ENCODE results near the gene GABRG3. TPM values are rescaled to one million over a fixed set of nuclear protein-coding genes. Genes with fewer than 3 reads are reported as not detected.

The GABRG3 gene
- total and polyA plus RNA-seq, 4 donors: 0.02 to 0.19 TPM; not detected in 2

- Histone ChIP-seq H3K4me1 (ENCODE audit: control insufficient read depth in 4 of 4, insufficient read depth in 4 of 4, low read length in 3 of 4) (no peaks in the 10 kb centered on the region), H3K9ac (ENCODE audit: low read depth in 1 of 2, low read length in 2 of 2) (no peak overlapping the region), H3K27me3 (ENCODE audit: control insufficient read depth in 4 of 4, insufficient read depth in 4 of 4, low read length in 3 of 4) (no peaks in the 10 kb centered on the region), H3K27ac (ENCODE audit: low read depth in 1 of 2, low read length in 2 of 2) (no peak overlapping the region), H3K36me3 (ENCODE audit: control insufficient read depth in 4 of 4, insufficient read depth in 3 of 4, low read depth in 1 of 4, low read length in 3 of 4) (no peaks in the 10 kb centered on the region), H3K4me3 (ENCODE audit: low read depth in 1 of 3, low read length in 3 of 3) (no peak overlapping the region), H3K9me3 (ENCODE audit: control insufficient read depth in 4 of 4, low read length in 3 of 4) (peaks cover 0 to 2% (median 0%) of the 10 kb centered on the region in 4 donors)
- TF ChIP-seq SP1 (IDR thresholded peaks at IDR 0.05): no peak
- no peak for TF ChIP-seq ZBTB33 (IDR thresholded peaks at IDR 0.05)
- no peak for TF ChIP-seq YY1 (IDR thresholded peaks at IDR 0.05)
- no peak for TF ChIP-seq EGR1 (IDR thresholded peaks at IDR 0.05; ENCODE audit: low read depth in 2 of 2)
- no peak for TF ChIP-seq FOXA1 (IDR thresholded peaks at IDR 0.05)
- no peak for TF ChIP-seq RXRA (IDR thresholded peaks at IDR 0.05)
- TF ChIP-seq NR2F2 (IDR thresholded peaks at IDR 0.05): no peak
- TF ChIP-seq RAD21 (IDR thresholded peaks at IDR 0.05): no peak
- TF ChIP-seq HNF4G (IDR thresholded peaks at IDR 0.05): no peak
- TF ChIP-seq REST (IDR thresholded peaks at IDR 0.05): no peak
- no peak for TF ChIP-seq JUND (IDR thresholded peaks at IDR 0.05)
- no peak for TF ChIP-seq HNF4A (conservative IDR thresholded peaks at IDR 0.05)
- no peak for TF ChIP-seq ATF3 (IDR thresholded peaks at IDR 0.05)
- no peak for TF ChIP-seq CTCF (IDR thresholded peaks at IDR 0.05; ENCODE audit: low read depth, low read length, missing input control)
- TF ChIP-seq FOXA2 (IDR thresholded peaks at IDR 0.05): no peak
- no peak for TF ChIP-seq TAF1 (conservative IDR thresholded peaks at IDR 0.05)
- no peak for TF ChIP-seq MAX (IDR thresholded peaks at IDR 0.05)
- whole genome bisulfite sequencing: 89% methylated on average over 5 of the region's 5 CpGs
- DNase-seq (ENCODE audit: low spot score): no peak
Observed at GRCh38 chr15:27480141-27480530, 509.2 kb downstream of the GABRG3 start.

- Histone ChIP-seq H3K4me3 (ENCODE audit: low read depth in 1 of 3, low read length in 3 of 3) (no peak overlapping the region), H3K9ac (ENCODE audit: low read depth in 1 of 2, low read length in 2 of 2) (no peak overlapping the region), H3K27ac (ENCODE audit: low read depth in 1 of 2, low read length in 2 of 2) (no peak overlapping the region), H3K36me3 (ENCODE audit: control insufficient read depth in 4 of 4, insufficient read depth in 3 of 4, low read depth in 1 of 4, low read length in 3 of 4) (no peaks in the 10 kb centered on the region), H3K27me3 (ENCODE audit: control insufficient read depth in 4 of 4, insufficient read depth in 4 of 4, low read length in 3 of 4) (no peaks in the 10 kb centered on the region), H3K9me3 (ENCODE audit: control insufficient read depth in 4 of 4, low read length in 3 of 4) (peaks cover 0 to 2% (median 0%) of the 10 kb centered on the region in 4 donors), H3K4me1 (ENCODE audit: control insufficient read depth in 4 of 4, insufficient read depth in 4 of 4, low read length in 3 of 4) (no peaks in the 10 kb centered on the region)
- 73% methylated on average over 3 of the region's 3 CpGs for WGBS
- TF ChIP-seq ZBTB33 (IDR thresholded peaks at IDR 0.05): no peak
- no peak for TF ChIP-seq RAD21 (IDR thresholded peaks at IDR 0.05)
- TF ChIP-seq YY1 (IDR thresholded peaks at IDR 0.05): no peak
- no peak for TF ChIP-seq NR2F2 (IDR thresholded peaks at IDR 0.05)
- TF ChIP-seq ATF3 (IDR thresholded peaks at IDR 0.05): no peak
- no peak for TF ChIP-seq MAX (IDR thresholded peaks at IDR 0.05)
- TF ChIP-seq EGR1 (IDR thresholded peaks at IDR 0.05; ENCODE audit: low read depth in 2 of 2): no peak
- TF ChIP-seq RXRA (IDR thresholded peaks at IDR 0.05): no peak
- DNase-seq (ENCODE audit: low spot score): no peak
Observed at GRCh38 chr15:27480642-27481041, 509.7 kb downstream of the GABRG3 start.

Measured in liver (tissue), 9 donors.